ENCODE data around the gene ITGB5. TPM values are rescaled to one million over a fixed set of nuclear protein-coding genes. Genes with fewer than 3 reads are reported as not detected.

The ITGB5 gene
- total RNA-seq, 1 experiment from 2014 or later = 77.8 TPM

- H3K4me1 ChIP-seq (ENCODE audit: control insufficient read depth in 1 of 2, insufficient read depth in 2 of 2, low read length in 2 of 2) = peaks cover 11% of the 10 kb centered on the region in 2 experiments; a peak in 3 of 4 replicates
- intact Hi-C loops (cut with micrococcal nuclease) = loop anchor here (1.0 kb wide), 2 partner anchors 101 to 115 kb away; partner anchors contain the start of gene ITGB5
- no peaks in the 10 kb centered on the region for H3K9me3 ChIP-seq (ENCODE audit: control insufficient read depth in 1 of 2, insufficient read depth in 1 of 2, low read depth in 1 of 2, low read length in 2 of 2)
- ChIA-PET POLR2A (interaction anchor here (2.0 kb wide), 1 partner anchor 115 kb away, joined by 7 read pairs; no protein-coding TSS in a partner anchor), CTCF (interaction anchor here (0.6 to 3.2 kb wide), 12 partner anchors 12 to 810 kb away, joined by 3 to 98 read pairs (median 4); partner anchors contain the start of gene ITGB5), RAD21 (ENCODE audit: low non-redundant PET in 1 of 2, low total read pairs in 2 of 2, uncharacterized antibody in 2 of 2, unreplicated experiment in 2 of 2) (interaction anchor here (2.7 to 2.8 kb wide), 2 partner anchors 116 kb away, joined by 13 to 21 read pairs; no protein-coding TSS in a partner anchor)
- H3K9ac ChIP-seq (ENCODE audit: low read length) = no peak overlapping the region
- H3K27ac ChIP-seq (ENCODE audit: low read depth, low read length) = no peak overlapping the region
- no TSS peak for BruUV-seq (replicated peaks)
- H3K4me3 ChIP-seq (replicated peaks in 1 of 2; ENCODE audit: low read depth in 1 of 2, low read length in 2 of 2) = no peak overlapping the region
- DNase-seq (ENCODE audit: low read depth, low spot score) = no peak
- no peak overlapping the region for H2AFZ ChIP-seq (ENCODE audit: low read depth, low read length, poor library complexity, severe bottlenecking)
- H3K27me3 ChIP-seq (ENCODE audit: insufficient read depth, low read length) = no peaks in the 10 kb centered on the region
- TF ChIP-seq YY1 (IDR thresholded peaks at IDR 0.05; ENCODE audit: extremely low read depth, insufficient replicate concordance, low read depth, low read length) (no peak), ZBTB33 (IDR thresholded peaks at IDR 0.05; ENCODE audit: extremely low read depth, insufficient replicate concordance, low read length) (no peak), RAD21 (IDR thresholded peaks at IDR 0.05; ENCODE audit: low read depth) (no peak), SRF (IDR thresholded peaks at IDR 0.05; ENCODE audit: low read depth) (no peak), CTCF (IDR thresholded peaks at IDR 0.05 in 2 of 3, conservative IDR thresholded peaks at IDR 0.05 in 1 of 3; ENCODE audit: borderline replicate concordance in 1 of 3, insufficient read depth in 1 of 3, low read depth in 2 of 3, low read length in 2 of 3) (no peak), ZFX (IDR thresholded peaks at IDR 0.05) (no peak), TCF7L2 (IDR thresholded peaks at IDR 0.05; ENCODE audit: borderline replicate concordance, extremely low read depth, insufficient read depth, insufficient read length) (no peak), ELF1 (IDR thresholded peaks at IDR 0.05; ENCODE audit: borderline replicate concordance, low read depth) (no peak), SIN3A (IDR thresholded peaks at IDR 0.05; ENCODE audit: low read depth) (no peak)
- H3K4me2 ChIP-seq (ENCODE audit: low read length) = no peak overlapping the region
- no peaks in the 10 kb centered on the region for H3K9me2 ChIP-seq (ENCODE audit: insufficient read depth)
- ATAC-seq = no peak
- H4K20me1 ChIP-seq (ENCODE audit: insufficient read depth) = no peaks in the 10 kb centered on the region
- no peaks in the 10 kb centered on the region for H3K36me3 ChIP-seq (ENCODE audit: control insufficient read depth in 1 of 2, insufficient read depth in 2 of 2, low read length in 2 of 2)
- no peaks in the 10 kb centered on the region for H3K79me2 ChIP-seq (ENCODE audit: insufficient read depth, low read length)
Observed at GRCh38 chr3:124785973-124786372, 101.2 kb downstream of the ITGB5 start.
